Activated naive CD4-positive, alpha-beta T cell treated with anti-CD3 and anti-CD28 coated beads, Interleukin-2, amount 10 ng/mL, durations not matched to agents 7 days and 5 days (primary cell): Measurements from ENCODE around the gene MCHR2.

Experiments used
- CTCF ChIA-PET: fragments of 350-600 bp; sonication (Branson Sonifier 250); formaldehyde crosslinking; loops from one replicate; lab custom pipeline; 2021; ENCODE audit warnings: antibody characterized with exemption; lab: Charles Lee
- DNase-seq: peaks from one replicate; pipeline ENCODE4 v3.0.0-alpha.2; 2020
- H3K27ac Mint-ChIP-seq: one replicate; pipeline ENCODE4 v1.8.0; 2021; ENCODE audit warnings: mild to moderate bottlenecking, moderate library complexity, mixed read lengths
- H3K27me3 Mint-ChIP-seq: one replicate; pipeline ENCODE4 v1.8.0; 2021; ENCODE audit warnings: mild to moderate bottlenecking, mixed read lengths
- H3K36me3 Mint-ChIP-seq: one replicate; pipeline ENCODE4 v1.8.0; 2021; ENCODE audit warnings: mixed read lengths
- H3K4me1 Mint-ChIP-seq: one replicate; pipeline ENCODE4 v1.8.0; 2021; ENCODE audit warnings: mixed read lengths
- H3K4me3 Mint-ChIP-seq: one replicate; pipeline ENCODE4 v1.8.0; 2021; ENCODE audit warnings: mild to moderate bottlenecking, moderate library complexity, mixed read lengths
- H3K9me3 Mint-ChIP-seq: one replicate; pipeline ENCODE4 v1.8.0; 2021; ENCODE audit warnings: mixed read lengths

Gene MCHR2

GRCh38 chr6:99875068-99875467, 119.0 kb downstream of the MCHR2 start:
- no peaks in the 10 kb centered on the region for H3K9me3 Mint-ChIP-seq
- H3K36me3 Mint-ChIP-seq, result no peaks in the 10 kb centered on the region
- CTCF ChIA-PET, result no interaction called here
- no peaks in the 10 kb centered on the region for H3K27me3 Mint-ChIP-seq
- DNase-seq, result no peak
- no peaks in the 10 kb centered on the region for H3K4me1 Mint-ChIP-seq
- H3K27ac Mint-ChIP-seq, result no peak overlapping the region
- H3K4me3 Mint-ChIP-seq, result no peak overlapping the region

- DNase-seq, result no peak
- no peaks in the 10 kb centered on the region for H3K4me1 Mint-ChIP-seq
- H3K27me3 Mint-ChIP-seq, result peaks cover 10% of the 10 kb centered on the region
- CTCF ChIA-PET, result interaction anchor here (0.8 to 1.5 kb wide), 2 partner anchors 31 to 226 kb away, joined by 3 to 4 read pairs; no protein-coding TSS in a partner anchor
- H3K36me3 Mint-ChIP-seq, result no peaks in the 10 kb centered on the region
- no peak overlapping the region for H3K4me3 Mint-ChIP-seq
- H3K9me3 Mint-ChIP-seq, result no peaks in the 10 kb centered on the region
- H3K27ac Mint-ChIP-seq, result no peak overlapping the region
Measured at GRCh38 chr6:99873084-99873483, 120.9 kb downstream of the MCHR2 start.

GRCh38 chr6:99871641-99872040, 122.4 kb downstream of the MCHR2 start:
- Mint-ChIP-seq H3K36me3 (no peaks in the 10 kb centered on the region), H3K27ac (no peak overlapping the region), H3K4me1 (no peaks in the 10 kb centered on the region), H3K4me3 (no peak overlapping the region), H3K27me3 (peaks cover 11% of the 10 kb centered on the region), H3K9me3 (no peaks in the 10 kb centered on the region)
- DNase-seq, result no peak
- CTCF ChIA-PET, result no interaction called here
